ENCODE data around the gene TSPAN5.

TSPAN5 gene

DNA sequence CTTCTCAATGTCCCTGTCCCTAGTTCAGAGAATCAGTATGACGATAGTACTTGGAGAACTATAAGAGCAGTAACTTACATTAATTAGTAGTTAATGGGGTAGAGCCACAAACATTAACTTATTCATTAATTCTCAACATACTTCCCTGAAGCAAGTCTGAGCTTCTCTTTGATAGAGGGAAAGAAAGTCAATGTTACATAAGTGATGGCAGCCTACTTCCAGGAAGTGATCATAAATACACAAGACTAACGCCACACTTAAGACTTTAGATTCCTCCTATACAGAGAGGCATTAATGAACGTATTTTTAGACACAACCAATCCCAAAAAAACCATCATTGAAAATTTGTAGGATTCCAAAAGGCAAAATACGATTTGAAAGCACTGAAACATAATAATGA is 33.8 kb downstream of the TSPAN5 start:
- no peak for DNase-seq (ENCODE audit: low spot score)
- TF ChIP-seq, protein P1, sequence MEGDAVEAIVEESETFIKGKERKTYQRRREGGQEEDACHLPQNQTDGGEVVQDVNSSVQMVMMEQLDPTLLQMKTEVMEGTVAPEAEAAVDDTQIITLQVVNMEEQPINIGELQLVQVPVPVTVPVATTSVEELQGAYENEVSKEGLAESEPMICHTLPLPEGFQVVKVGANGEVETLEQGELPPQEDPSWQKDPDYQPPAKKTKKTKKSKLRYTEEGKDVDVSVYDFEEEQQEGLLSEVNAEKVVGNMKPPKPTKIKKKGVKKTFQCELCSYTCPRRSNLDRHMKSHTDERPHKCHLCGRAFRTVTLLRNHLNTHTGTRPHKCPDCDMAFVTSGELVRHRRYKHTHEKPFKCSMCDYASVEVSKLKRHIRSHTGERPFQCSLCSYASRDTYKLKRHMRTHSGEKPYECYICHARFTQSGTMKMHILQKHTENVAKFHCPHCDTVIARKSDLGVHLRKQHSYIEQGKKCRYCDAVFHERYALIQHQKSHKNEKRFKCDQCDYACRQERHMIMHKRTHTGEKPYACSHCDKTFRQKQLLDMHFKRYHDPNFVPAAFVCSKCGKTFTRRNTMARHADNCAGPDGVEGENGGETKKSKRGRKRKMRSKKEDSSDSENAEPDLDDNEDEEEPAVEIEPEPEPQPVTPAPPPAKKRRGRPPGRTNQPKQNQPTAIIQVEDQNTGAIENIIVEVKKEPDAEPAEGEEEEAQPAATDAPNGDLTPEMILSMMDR (IDR thresholded peaks at IDR 0.05; ENCODE audit: borderline replicate concordance, control extremely low read depth, extremely low read depth, insufficient read depth, missing control alignments), result no peak
- in situ Hi-C loops (cut with MboI; ENCODE audit: low sequenced_read_pairs, unreplicated experiment), result no loop called here

DNA sequence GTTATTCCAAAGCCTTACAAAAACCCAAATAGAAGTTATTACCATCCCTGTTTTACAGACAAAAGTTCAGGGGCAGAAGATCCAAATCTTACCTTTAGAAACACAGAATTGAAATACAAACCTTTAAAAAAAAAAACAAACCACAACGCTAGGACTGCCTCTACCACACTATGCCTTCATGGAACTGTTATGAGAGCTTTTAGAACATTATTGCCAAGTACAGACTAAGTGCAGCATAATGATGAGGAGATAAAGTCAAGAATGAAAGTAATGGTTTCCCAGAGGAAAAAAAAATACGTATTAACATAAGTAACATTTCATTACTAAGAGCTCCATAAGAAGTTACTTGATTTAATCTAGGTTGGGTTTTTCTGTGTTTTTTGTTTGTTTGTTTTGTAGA is 34.3 kb downstream of the TSPAN5 start:
- DNase-seq (ENCODE audit: low spot score), result no peak
- TF ChIP-seq, protein P1 (IDR thresholded peaks at IDR 0.05; ENCODE audit: borderline replicate concordance, control extremely low read depth, extremely low read depth, insufficient read depth, missing control alignments), result no peak
- in situ Hi-C loops (cut with MboI; ENCODE audit: low sequenced_read_pairs, unreplicated experiment), result no loop called here

DNA sequence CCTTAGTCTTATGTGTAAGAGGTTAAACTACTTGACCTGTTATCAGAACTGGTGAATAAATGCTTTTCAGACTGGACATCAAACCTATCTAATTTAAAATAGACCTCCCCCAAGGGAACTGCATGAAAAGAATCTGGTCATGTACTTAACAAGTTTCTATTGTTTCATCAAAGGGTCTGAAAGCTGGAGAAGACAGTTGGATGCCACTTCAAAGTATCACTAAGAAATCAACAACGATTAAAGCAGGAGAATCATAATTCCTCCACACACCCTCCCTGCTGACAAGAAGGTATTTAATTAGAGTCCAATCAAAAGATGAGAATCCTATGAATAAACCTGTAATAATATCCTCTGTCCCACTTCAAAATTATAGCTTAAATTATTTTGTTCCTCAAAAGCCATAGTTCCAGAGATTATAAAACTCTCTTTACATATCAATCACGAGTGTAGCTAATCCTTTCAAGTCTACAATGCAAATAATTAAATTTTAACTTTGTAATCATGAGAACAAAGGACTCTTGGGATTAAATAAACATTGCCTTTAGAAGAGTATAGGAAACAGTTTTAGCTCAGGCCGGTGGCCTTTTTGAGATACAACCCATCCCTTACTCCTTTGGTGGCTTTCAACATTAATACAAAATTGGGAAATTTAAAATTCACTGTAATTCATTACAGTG is 35.1 kb downstream of the TSPAN5 start:
- in situ Hi-C loops (cut with MboI; ENCODE audit: low sequenced_read_pairs, unreplicated experiment), result no loop called here
- TF ChIP-seq, protein P1 (IDR thresholded peaks at IDR 0.05; ENCODE audit: borderline replicate concordance, control extremely low read depth, extremely low read depth, insufficient read depth, missing control alignments), result no peak
- no peak for DNase-seq (ENCODE audit: low spot score)

DNA sequence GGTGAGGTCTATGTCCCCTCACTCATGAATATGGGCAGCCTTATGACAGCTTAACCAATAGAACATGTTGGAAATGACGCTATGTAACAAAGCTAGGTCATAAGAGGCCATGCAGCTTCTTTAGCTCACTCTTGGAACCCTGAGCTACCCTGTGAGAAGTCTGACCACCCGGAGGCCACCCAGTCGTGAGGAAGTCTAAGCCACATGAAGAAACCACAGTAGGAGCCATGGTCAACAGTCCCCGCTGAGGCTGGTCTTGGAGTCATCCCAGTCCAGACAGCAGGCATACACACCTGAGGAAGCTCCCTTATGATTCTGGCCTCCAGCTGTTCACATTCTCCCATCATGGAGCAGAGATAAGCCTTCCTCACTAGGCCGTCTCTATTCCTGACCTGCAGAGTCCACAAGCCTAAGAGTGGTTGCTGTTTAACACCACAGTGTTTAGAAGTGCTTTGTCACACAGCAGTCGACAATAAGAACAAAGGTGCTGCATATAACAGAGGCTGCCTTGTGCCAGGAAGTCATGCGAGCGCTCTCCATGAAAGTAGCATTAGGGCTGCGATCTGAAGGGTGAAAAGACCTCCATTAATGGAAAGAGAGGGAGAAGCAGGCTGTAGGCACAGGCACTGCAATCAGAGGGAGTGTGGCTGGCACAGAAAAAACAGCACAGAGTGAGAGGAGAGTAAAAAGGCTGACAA is 38.2 kb downstream of the TSPAN5 start:
- TF ChIP-seq, protein P1 (IDR thresholded peaks at IDR 0.05; ENCODE audit: borderline replicate concordance, control extremely low read depth, extremely low read depth, insufficient read depth, missing control alignments), result no peak
- in situ Hi-C loops (cut with MboI; ENCODE audit: low sequenced_read_pairs, unreplicated experiment), result no loop called here
- DNase-seq (ENCODE audit: low spot score), result no peak

DNA sequence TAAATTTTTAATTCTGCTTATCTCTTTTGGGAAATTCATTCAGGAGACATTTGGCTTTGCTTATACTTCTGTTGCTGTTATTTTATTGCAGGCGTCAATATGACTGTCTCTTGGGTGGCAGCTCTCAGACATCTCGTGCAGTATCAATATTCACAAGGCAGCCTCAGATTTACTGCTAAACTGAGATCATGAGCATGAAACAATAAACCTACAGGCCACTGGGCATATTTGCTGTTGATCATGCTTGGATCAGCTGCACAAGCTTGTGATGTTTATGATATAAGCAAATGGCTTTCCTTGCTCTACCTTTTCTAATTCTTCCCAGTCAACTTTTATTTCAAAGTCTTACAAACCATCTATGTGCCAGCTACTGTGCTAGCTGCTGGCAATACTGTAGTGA is 39.2 kb downstream of the TSPAN5 start:
- in situ Hi-C loops (cut with MboI; ENCODE audit: low sequenced_read_pairs, unreplicated experiment), result no loop called here
- DNase-seq (ENCODE audit: low spot score), result no peak
- TF ChIP-seq, protein P1 (IDR thresholded peaks at IDR 0.05; ENCODE audit: borderline replicate concordance, control extremely low read depth, extremely low read depth, insufficient read depth, missing control alignments), result no peak

DNA sequence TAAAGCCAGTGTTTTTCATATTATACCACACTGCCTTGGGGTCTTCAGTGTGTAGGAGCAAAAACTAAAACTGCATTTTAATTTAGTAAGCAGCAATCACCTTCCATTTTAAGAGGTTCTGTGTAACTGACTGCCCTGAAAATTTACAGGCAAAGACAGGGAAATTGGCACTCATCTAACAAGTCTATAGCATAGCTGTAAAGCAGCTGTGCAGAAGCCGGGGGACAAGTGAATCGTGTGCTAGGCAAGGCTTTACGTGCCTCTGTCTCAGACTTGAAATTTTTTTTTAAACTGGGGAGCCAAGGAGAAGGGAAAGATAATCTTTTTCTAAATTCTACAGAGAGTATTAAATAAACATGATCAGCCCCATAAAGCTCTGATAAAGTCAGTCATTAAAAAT is 39.7 kb downstream of the TSPAN5 start:
- DNase-seq (ENCODE audit: low spot score), result no peak
- in situ Hi-C loops (cut with MboI; ENCODE audit: low sequenced_read_pairs, unreplicated experiment), result no loop called here
- TF ChIP-seq, protein P1 (IDR thresholded peaks at IDR 0.05; ENCODE audit: borderline replicate concordance, control extremely low read depth, extremely low read depth, insufficient read depth, missing control alignments), result no peak
